ENCODE data around the gene LRP5. TPM values are rescaled to one million over a fixed set of nuclear protein-coding genes. Genes with fewer than 3 reads are reported as not detected.
"Not testable (repeated sequence)": the region's sequence is repeated elsewhere in the genome, so short reads cannot be mapped to it uniquely, and the experiment has no call there.

The LRP5 gene
- total RNA-seq, 1 donor from 2014 or later, result 38.7 TPM

GRCh38 chr11:68433541-68433940, 121.2 kb downstream of the LRP5 start:
- H3K27ac Mint-ChIP-seq (ENCODE audit: unreplicated experiment), result no peak overlapping the region
- no peak overlapping the region for H3K4me3 Mint-ChIP-seq (ENCODE audit: unreplicated experiment)
- peaks cover 6% of the 10 kb centered on the region for H3K9me3 Mint-ChIP-seq (ENCODE audit: low read depth)
- DNase-seq (ENCODE audit: low spot score), result no peak
- H3K36me3 Mint-ChIP-seq (ENCODE audit: low read depth), result peaks cover 24% of the 10 kb centered on the region
- TF ChIP-seq CTCF (IDR thresholded peaks at IDR 0.05), result no peak
- peaks cover 14% of the 10 kb centered on the region for H3K4me1 Mint-ChIP-seq (ENCODE audit: low read depth)
- H3K27me3 Mint-ChIP-seq (ENCODE audit: low read depth), result no peaks in the 10 kb centered on the region

GRCh38 chr11:68434159-68434558, 121.8 kb downstream of the LRP5 start:
- DNase-seq (ENCODE audit: low spot score); H3K27me3 Mint-ChIP-seq (ENCODE audit: low read depth); H3K9me3 Mint-ChIP-seq (ENCODE audit: low read depth); H3K4me3 Mint-ChIP-seq (ENCODE audit: unreplicated experiment); H3K27ac Mint-ChIP-seq (ENCODE audit: unreplicated experiment): not testable (repeated sequence)
- peaks cover 20% of the 10 kb centered on the region for H3K36me3 Mint-ChIP-seq (ENCODE audit: low read depth)
- peaks cover 14% of the 10 kb centered on the region for H3K4me1 Mint-ChIP-seq (ENCODE audit: low read depth)

- TF ChIP-seq CTCF (IDR thresholded peaks at IDR 0.05), result no peak
- Mint-ChIP-seq H3K27me3 (ENCODE audit: low read depth) (no peaks in the 10 kb centered on the region), H3K27ac (ENCODE audit: unreplicated experiment) (peak overlapping the region; percentile 82), H3K36me3 (ENCODE audit: low read depth) (peaks cover 8% of the 10 kb centered on the region), H3K9me3 (ENCODE audit: low read depth) (no peaks in the 10 kb centered on the region), H3K4me3 (ENCODE audit: unreplicated experiment) (no peak overlapping the region), H3K4me1 (ENCODE audit: low read depth) (peaks cover 33% of the 10 kb centered on the region)
- no peak for DNase-seq (ENCODE audit: low spot score)
These were observed 123.9 kb downstream of the LRP5 start for GRCh38 chr11:68436162-68436888.

DNA sequence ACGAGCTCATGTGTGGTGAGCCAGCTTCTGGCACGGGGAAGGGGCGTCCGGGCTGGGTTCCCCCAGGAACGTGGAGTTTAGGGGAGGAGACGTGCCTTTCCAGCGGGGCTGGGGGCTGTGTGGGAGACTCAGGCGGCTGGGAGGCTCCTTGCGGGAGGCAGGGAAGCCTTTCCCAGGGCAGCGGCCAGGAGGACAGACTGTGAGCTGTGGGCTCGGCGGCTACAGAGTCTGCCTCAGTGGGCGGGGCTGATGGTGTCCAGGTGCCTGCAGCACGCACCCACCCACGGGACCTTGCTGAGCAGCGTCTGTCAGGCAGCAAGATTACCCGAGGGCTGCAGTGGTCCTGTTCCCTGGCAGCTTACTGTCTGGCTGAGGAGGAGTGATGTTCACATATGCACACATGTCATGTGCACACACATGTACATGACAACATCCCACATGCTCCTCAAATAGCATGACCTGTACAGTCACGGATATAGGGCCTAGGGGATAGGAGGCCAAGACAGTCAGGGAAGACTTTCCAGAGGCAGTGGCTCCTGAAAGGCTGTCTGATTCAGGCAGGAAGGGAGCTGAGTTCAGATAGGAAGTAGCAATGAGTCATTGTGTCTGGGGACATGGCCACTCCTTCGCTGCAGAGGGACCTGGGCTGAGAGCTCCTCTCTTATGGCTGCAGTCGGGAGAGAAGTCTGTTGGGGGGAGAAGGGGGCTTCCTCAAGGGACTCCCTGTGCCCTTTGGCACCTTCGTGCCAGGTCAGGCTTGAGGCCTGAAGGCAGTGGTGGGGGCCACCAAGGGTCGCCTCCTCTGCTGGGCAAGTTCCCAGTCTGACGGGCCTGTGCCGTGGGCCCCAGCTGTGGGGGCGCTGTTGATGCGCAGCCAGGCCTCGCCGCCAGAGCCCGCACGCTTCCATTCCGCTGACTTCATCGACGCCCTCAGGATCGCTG, 124.9 kb downstream of the LRP5 start:
- DNase-seq (ENCODE audit: low spot score), result no peak
- no peaks in the 10 kb centered on the region for H3K9me3 Mint-ChIP-seq (ENCODE audit: low read depth)
- H3K36me3 Mint-ChIP-seq (ENCODE audit: low read depth), result peaks cover 6% of the 10 kb centered on the region
- peaks cover 42% of the 10 kb centered on the region for H3K4me1 Mint-ChIP-seq (ENCODE audit: low read depth)
- no peak for TF ChIP-seq CTCF (IDR thresholded peaks at IDR 0.05)
- H3K27me3 Mint-ChIP-seq (ENCODE audit: low read depth), result no peaks in the 10 kb centered on the region
- peak overlapping the region; percentile 82 for H3K27ac Mint-ChIP-seq (ENCODE audit: unreplicated experiment)
- no peak overlapping the region for H3K4me3 Mint-ChIP-seq (ENCODE audit: unreplicated experiment)

DNA sequence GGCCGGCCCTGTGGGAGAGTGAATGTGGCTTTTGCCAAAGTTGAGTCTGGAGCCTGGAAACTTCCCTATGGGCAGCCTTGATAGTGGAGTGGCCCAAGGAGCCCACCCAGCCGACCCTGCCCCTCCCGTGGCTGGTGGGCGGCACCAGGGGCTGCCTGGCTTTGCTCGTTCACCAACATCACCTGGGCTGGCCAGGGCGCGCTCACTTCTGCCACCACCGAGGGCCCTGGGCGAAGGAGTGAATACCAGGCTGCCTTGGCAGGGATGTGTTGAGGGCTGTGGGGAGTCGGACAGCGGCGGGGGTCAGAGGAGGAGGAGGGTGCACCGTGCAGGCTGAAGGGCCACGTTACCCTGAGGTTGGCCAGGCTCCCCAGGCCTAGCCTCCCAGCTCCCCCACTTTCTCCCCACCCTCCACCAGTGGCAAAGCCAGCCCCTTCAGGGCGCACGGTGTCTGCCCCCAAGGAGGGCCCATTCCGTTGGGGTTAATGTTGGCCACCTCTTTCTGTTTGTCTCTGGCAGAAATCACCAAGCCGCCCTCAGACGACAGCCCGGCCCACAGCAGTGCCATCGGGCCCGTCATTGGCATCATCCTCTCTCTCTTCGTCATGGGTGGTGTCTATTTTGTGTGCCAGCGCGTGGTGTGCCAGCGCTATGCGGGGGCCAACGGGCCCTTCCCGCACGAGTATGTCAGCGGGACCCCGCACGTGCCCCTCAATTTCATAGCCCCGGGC, 125.7 kb downstream of the LRP5 start:
- Mint-ChIP-seq H3K36me3 (ENCODE audit: low read depth) (peaks cover 7% of the 10 kb centered on the region), H3K4me3 (ENCODE audit: unreplicated experiment) (no peak overlapping the region), H3K27me3 (ENCODE audit: low read depth) (no peaks in the 10 kb centered on the region), H3K9me3 (ENCODE audit: low read depth) (no peaks in the 10 kb centered on the region), H3K4me1 (ENCODE audit: low read depth) (peaks cover 42% of the 10 kb centered on the region), H3K27ac (ENCODE audit: unreplicated experiment) (peak overlapping the region; percentile 82)
- TF ChIP-seq CTCF (IDR thresholded peaks at IDR 0.05), result no peak
- DNase-seq (ENCODE audit: low spot score), result no peak

All from chondrocyte (in vitro differentiated cells).